Measurements from ENCODE around the gene POU6F2.

GRCh38 chr7:39480901-39481300 lies 503.2 kb downstream of the POU6F2 start:
- no peak for TF ChIP-seq CTCF (conservative IDR thresholded peaks at IDR 0.05; ENCODE audit: low read depth, low read length)
- TF ChIP-seq EZH2phosphoT487 (IDR thresholded peaks at IDR 0.05; ENCODE audit: borderline replicate concordance, low read length): no peak
- no peak for TF ChIP-seq EZH2 (IDR thresholded peaks at IDR 0.05; ENCODE audit: low read length, unreplicated experiment)

Data from PC-3 (cell line).